Body of pancreas (tissue), 4 donors: ENCODE results near the gene TPST2.

Experiments used
- POLR2A ChIP-seq, 3 donors: fragments of 450-650 bp; IDR thresholded peaks; one replicate each; pipeline ENCODE4 v1.6.1; 2016; ENCODE audit warnings: antibody characterized with exemption in 3 of 3, mild to moderate bottlenecking in 2 of 3
- TF ChIP-seq, protein P1 (sequence below), 7 experiments: fragments of 450-650 bp in 4 of 7; fragments of 200-600 bp in 3 of 7; sonication (generic) in 3 of 7; IDR thresholded peaks; one replicate each; pipeline ENCODE4 v1.5.1; 2016 to 2019; ENCODE audit warnings: antibody characterized with exemption in 7 of 7

DNA sequence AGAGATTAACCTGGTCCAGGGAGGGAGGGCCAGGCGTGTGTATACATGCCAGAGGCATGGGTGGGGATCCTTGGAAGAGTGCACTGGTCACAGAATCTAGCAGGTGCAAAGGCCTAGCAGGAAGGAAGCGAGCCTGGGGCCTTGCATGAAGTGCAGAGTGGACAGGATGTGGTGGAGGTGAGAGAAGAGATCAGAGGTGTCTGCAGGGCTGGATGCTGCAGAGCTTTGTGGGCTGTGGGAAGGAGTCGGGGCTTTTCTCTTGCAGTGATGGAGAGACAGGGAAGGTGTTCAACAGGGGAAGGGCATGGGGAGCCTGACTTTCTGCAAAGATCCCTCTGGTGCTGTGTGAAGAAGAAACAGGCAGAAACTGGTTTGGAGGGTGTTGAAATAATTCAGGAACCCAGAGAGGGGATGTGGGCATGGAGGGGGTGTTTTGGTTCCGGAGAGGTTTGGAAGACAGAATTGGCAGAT lies 2.5 kb upstream of the TPST2 start:
- TF ChIP-seq, protein P1, sequence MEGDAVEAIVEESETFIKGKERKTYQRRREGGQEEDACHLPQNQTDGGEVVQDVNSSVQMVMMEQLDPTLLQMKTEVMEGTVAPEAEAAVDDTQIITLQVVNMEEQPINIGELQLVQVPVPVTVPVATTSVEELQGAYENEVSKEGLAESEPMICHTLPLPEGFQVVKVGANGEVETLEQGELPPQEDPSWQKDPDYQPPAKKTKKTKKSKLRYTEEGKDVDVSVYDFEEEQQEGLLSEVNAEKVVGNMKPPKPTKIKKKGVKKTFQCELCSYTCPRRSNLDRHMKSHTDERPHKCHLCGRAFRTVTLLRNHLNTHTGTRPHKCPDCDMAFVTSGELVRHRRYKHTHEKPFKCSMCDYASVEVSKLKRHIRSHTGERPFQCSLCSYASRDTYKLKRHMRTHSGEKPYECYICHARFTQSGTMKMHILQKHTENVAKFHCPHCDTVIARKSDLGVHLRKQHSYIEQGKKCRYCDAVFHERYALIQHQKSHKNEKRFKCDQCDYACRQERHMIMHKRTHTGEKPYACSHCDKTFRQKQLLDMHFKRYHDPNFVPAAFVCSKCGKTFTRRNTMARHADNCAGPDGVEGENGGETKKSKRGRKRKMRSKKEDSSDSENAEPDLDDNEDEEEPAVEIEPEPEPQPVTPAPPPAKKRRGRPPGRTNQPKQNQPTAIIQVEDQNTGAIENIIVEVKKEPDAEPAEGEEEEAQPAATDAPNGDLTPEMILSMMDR (IDR thresholded peaks at IDR 0.05), result no peak
- no peak for TF ChIP-seq POLR2A (IDR thresholded peaks at IDR 0.05)
